HepG2 (cell line): ENCODE measurements around the gene TRAF3. TPM values are rescaled to one million over a fixed set of nuclear protein-coding genes. Genes with fewer than 3 reads are reported as not detected.

ENCODE experiments used
- ATAC-seq: fragments of 200-7000 bp; cut with Tn5 transposase; 3 replicates; pipeline ENCODE4 v1.9.1; 2020; ENCODE audit warnings: mild to moderate bottlenecking, moderate library complexity
- BruUV-seq: library from RNA; stranded (reverse); fragments of 400-500 nt; replicated peaks from 2 replicates; lab custom pipeline; 2021; lab: Mats Ljungman, UMichigan
- CTCF ChIA-PET: fragments of 300-600 bp; formaldehyde crosslinking; extraction: SDS; loops from one replicate; lab custom pipeline; 2021; ENCODE audit warnings: low total read pairs, inconsistent platforms, low intra/inter-chr PET ratio; lab: Yijun Ruan, JAX
- POLR2A ChIA-PET: fragments of 350-600 bp; sonication (Branson Sonifier 250); formaldehyde crosslinking; loops from one replicate; lab custom pipeline; 2020; ENCODE audit warnings: antibody characterized with exemption, inconsistent platforms; lab: Yijun Ruan, JAX
- DNase-seq: peaks from one replicate; pipeline ENCODE4 v3.0.0-alpha.2; 2015; ENCODE audit warnings: low spot score
- FAIRE-seq: peaks from 3 replicates; lab custom pipeline; 2011; peaks lifted over from hg19 to GRCh38; lab: Jason Lieb, UNC
- H2AFZ ChIP-seq: one replicate; pipeline ENCODE4 v1.6.1; 2011; ENCODE audit warnings: low read length, inconsistent platforms
- H3K27ac ChIP-seq: fragments of 300-600 bp; 3 replicates; pipeline ENCODE4 v1.8.0; 2011; ENCODE audit warnings: mixed run types, mild to moderate bottlenecking, mixed read lengths, low read length, inconsistent platforms; ENCODE audit not compliant: insufficient read depth; ENCODE audit errors: extremely low read length
- H3K27me3 ChIP-seq, 2 experiments: fragments of 200-600 bp in 1 of 2; 2 replicates in 1 of 2; 3 replicates in 1 of 2; pipeline versions ENCODE4 v1.6.0 to v1.8.0; 2011; ENCODE audit warnings: low read length in 2 of 2, mild to moderate bottlenecking in 2 of 2, moderate library complexity in 2 of 2, inconsistent platforms in 1 of 2; ENCODE audit not compliant: insufficient read depth in 2 of 2, control insufficient read depth in 1 of 2
- H3K36me3 ChIP-seq, 2 experiments: fragments of 200-600 bp in 1 of 2; replicated peaks in 1 of 2; 2 replicates in 1 of 2; 3 replicates in 1 of 2; pipeline versions ENCODE4 v1.5.1 to v1.8.0; 2011; ENCODE audit warnings: low read length in 2 of 2, inconsistent platforms in 1 of 2; ENCODE audit not compliant: insufficient read depth in 2 of 2, control insufficient read depth in 1 of 2
- H3K4me1 ChIP-seq: 2 replicates; pipeline ENCODE4 v1.5.1; 2012; ENCODE audit warnings: low read length, inconsistent platforms; ENCODE audit not compliant: insufficient read depth
- H3K4me2 ChIP-seq: 2 replicates; pipeline ENCODE4 v1.6.0; 2011; ENCODE audit warnings: low read depth, low read length, inconsistent platforms
- H3K4me3 ChIP-seq, 3 experiments: fragments of 200-600 bp in 1 of 3; sonication (generic), shearing (Covaris generic) in 1 of 3; replicated peaks in 1 of 3; 2 replicates each; pipeline ENCODE4 v1.5.1; 2011 to 2016; ENCODE audit warnings: low read length in 3 of 3, inconsistent platforms in 2 of 3, low read depth in 2 of 3, mild to moderate bottlenecking in 2 of 3, control low read depth in 1 of 3, mixed read lengths in 1 of 3; ENCODE audit not compliant: insufficient read depth in 1 of 3
- H3K79me2 ChIP-seq: one replicate; pipeline ENCODE4 v1.6.1; 2011; ENCODE audit warnings: low read length, inconsistent platforms; ENCODE audit not compliant: insufficient read depth
- H3K9ac ChIP-seq: 2 replicates; pipeline ENCODE4 v1.6.0; 2011; ENCODE audit warnings: mild to moderate bottlenecking, low read depth, low read length, inconsistent platforms; ENCODE audit not compliant: insufficient read depth
- H3K9me3 ChIP-seq: 2 replicates; pipeline ENCODE4 v1.5.1; 2012; ENCODE audit warnings: mild to moderate bottlenecking, low read length
- H4K20me1 ChIP-seq: 2 replicates; pipeline ENCODE4 v1.6.0; 2011; ENCODE audit warnings: inconsistent platforms, mild to moderate bottlenecking, low read length, moderate library complexity; ENCODE audit not compliant: insufficient read depth
- AGO2 ChIP-seq: fragments of 200-400 bp; formaldehyde crosslinking; optimal IDR thresholded peaks from 2 replicates; pipeline ENCODE3; 2017; ENCODE audit warnings: mild to moderate bottlenecking, low read depth, low read length, moderate library complexity
- CCDC6 ChIP-seq: sonication (generic); formaldehyde crosslinking; IDR thresholded peaks from 2 replicates; pipeline ENCODE4 v1.8.1; 2022; ENCODE audit warnings: mild to moderate bottlenecking, missing genetic modification reagents, moderate library complexity
- FOXA3 ChIP-seq: IDR thresholded peaks from 2 replicates; pipeline ENCODE4 v1.6.1; 2016; ENCODE audit warnings: missing genetic modification reagents, missing compliant biosample characterization
- GATAD1 ChIP-seq: IDR thresholded peaks from 2 replicates; pipeline ENCODE4 v1.6.1; 2016; ENCODE audit warnings: missing genetic modification reagents, missing compliant biosample characterization
- NPAS2 ChIP-seq: sonication (generic); formaldehyde crosslinking; IDR thresholded peaks from 2 replicates; pipeline ENCODE4 v1.8.0; 2022; ENCODE audit warnings: mild to moderate bottlenecking, missing genetic modification reagents, borderline replicate concordance
- SMYD3 ChIP-seq: sonication (generic); formaldehyde crosslinking; IDR thresholded peaks from 2 replicates; pipeline ENCODE4 v1.8.1; 2023; ENCODE audit warnings: mild to moderate bottlenecking, missing genetic modification reagents
- SRF ChIP-seq: IDR thresholded peaks from 2 replicates; pipeline ENCODE4 v1.6.1; 2011; ENCODE audit warnings: mild to moderate bottlenecking, low read depth, low read length, moderate library complexity
- ZNF224 ChIP-seq: sonication (generic); formaldehyde crosslinking; IDR thresholded peaks from 2 replicates; pipeline ENCODE4 v1.5.0; 2020; ENCODE audit warnings: mild to moderate bottlenecking, missing genetic modification reagents
- ZNF782 ChIP-seq: sonication (generic); formaldehyde crosslinking; IDR thresholded peaks from 2 replicates; pipeline ENCODE4 v1.4.0; 2020; ENCODE audit warnings: missing genetic modification reagents, mild to moderate bottlenecking, borderline replicate concordance
- WGBS: methylation state at CpG from one replicate; pipeline ENCODE4 v1.1.6; 2017; ENCODE audit warnings: low lambda C conversion rate; 5-methylcytosine and 5-hydroxymethylcytosine counted together
- in situ Hi-C: cut with HindIII; loops from 2 replicates; pipeline ENCODE4 v1.10.0; 2017; ENCODE audit warnings: low pct_unique_long_range_greater_than_20kb; ENCODE audit not compliant: extremely low pct_ligation_motif_present
- intact Hi-C: fragments of 100-400 bp; cut with micrococcal nuclease; formaldehyde crosslinking; loops from one replicate; pipeline ENCODE4 v1.10.0; 2022; ENCODE audit not compliant: unreplicated experiment
- polyA plus RNA-seq, 8 experiments: library from polyadenylated mRNA; depleted of rRNA in 3 of 8; stranded (reverse) in 7 of 8; unstranded in 1 of 8; fragments of >200 nt; fragmentation: Illumina TruSeq in 4 of 8; extraction: Trizol in 4 of 8; gene quantifications; 2 replicates each; pipeline versions ENCODE4 v1.2.1 to v1.2.3, GENCODE V29; 2011 to 2016; ENCODE audit warnings: low read depth in 4 of 8, missing spikeins in 1 of 8, mixed read lengths in 1 of 8; ENCODE audit not compliant: insufficient read depth in 1 of 8
- total RNA-seq, 5 experiments: library from RNA; depleted of rRNA; stranded (reverse); fragments of >200 nt; fragmentation: Illumina TruSeq; extraction: Trizol; gene quantifications; 2 replicates each; pipeline ENCODE4 v1.2.3, GENCODE V29; 2016; ENCODE audit warnings: low read depth in 1 of 5
- TF ChIP-seq, protein P1 (sequence below): sonication (generic); formaldehyde crosslinking; IDR thresholded peaks from 2 replicates; pipeline ENCODE4 v1.4.0; 2020; ENCODE audit warnings: low read depth, missing genetic modification reagents
- TF ChIP-seq, protein P2 (sequence below): sonication (generic); formaldehyde crosslinking; IDR thresholded peaks from 2 replicates; pipeline ENCODE4 v1.8.0; 2022; ENCODE audit warnings: missing genetic modification reagents, mild to moderate bottlenecking, borderline replicate concordance

Gene TRAF3
- total and polyA plus RNA-seq, 2 of the 13 experiments (the other 11 are each of a cell fraction or from before 2014, with no cell fraction given): 6.9 to 12.2 TPM

DNA sequence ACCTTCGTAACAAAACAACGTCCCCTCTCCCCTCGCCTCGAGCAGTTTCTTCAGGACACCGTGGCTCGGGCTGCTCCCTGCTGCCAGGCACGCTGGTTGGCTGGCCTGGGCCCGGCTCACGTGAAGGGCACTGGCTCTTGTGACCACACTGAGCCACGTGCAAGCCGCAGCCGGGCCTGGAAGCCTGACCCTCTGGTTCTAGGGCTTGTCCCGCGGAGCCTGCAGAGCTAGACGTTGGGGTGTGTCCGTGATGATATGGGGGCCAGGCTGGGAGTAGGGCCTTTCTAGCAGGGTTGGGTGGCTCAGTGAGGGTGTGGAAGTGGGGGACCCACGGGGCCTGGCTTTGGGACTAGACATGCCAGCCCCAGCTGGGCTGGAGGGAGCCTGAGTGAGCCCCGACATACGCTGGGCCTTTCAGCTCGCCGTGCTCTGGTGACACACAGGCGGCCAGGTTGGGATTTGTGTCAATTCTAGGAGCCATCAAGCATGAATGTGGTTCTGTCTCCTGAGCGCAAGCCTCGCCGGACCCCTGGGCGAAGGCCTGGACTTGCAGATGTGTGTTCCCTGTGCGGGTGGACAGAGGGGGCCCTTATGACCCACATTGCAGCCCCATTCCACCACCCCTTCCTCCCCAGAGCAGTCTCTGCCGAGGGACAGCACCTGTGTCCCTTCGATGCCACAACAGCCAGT, 131.7 kb downstream of the TRAF3 start:
- BruUV-seq: no TSS peak
- POLR2A ChIA-PET: no interaction called here
- WGBS: 96% methylated on average over 12 of the region's 29 CpGs
- ATAC-seq (no peak), DNase-seq (no peak), FAIRE-seq (no peak)
- Histone ChIP-seq H3K4me2 (no peak overlapping the region), H3K9me3 (no peaks in the 10 kb centered on the region), H3K4me1 (no peaks in the 10 kb centered on the region), H3K27me3 (no peaks in the 10 kb centered on the region), H3K4me3 (no peak overlapping the region), H3K36me3 (peaks cover 1 to 7% of the 10 kb centered on the region in 2 experiments; a peak in 3 of 5 replicates), H2AFZ (no peak overlapping the region), H3K9ac (no peak overlapping the region), H3K79me2 (no peaks in the 10 kb centered on the region), H4K20me1 (no peaks in the 10 kb centered on the region), H3K27ac (no peak overlapping the region)
- in situ Hi-C loops (no loop called here), intact Hi-C loops (no loop called here)
- CTCF ChIA-PET: no interaction called here
- TF ChIP-seq, protein P1, sequence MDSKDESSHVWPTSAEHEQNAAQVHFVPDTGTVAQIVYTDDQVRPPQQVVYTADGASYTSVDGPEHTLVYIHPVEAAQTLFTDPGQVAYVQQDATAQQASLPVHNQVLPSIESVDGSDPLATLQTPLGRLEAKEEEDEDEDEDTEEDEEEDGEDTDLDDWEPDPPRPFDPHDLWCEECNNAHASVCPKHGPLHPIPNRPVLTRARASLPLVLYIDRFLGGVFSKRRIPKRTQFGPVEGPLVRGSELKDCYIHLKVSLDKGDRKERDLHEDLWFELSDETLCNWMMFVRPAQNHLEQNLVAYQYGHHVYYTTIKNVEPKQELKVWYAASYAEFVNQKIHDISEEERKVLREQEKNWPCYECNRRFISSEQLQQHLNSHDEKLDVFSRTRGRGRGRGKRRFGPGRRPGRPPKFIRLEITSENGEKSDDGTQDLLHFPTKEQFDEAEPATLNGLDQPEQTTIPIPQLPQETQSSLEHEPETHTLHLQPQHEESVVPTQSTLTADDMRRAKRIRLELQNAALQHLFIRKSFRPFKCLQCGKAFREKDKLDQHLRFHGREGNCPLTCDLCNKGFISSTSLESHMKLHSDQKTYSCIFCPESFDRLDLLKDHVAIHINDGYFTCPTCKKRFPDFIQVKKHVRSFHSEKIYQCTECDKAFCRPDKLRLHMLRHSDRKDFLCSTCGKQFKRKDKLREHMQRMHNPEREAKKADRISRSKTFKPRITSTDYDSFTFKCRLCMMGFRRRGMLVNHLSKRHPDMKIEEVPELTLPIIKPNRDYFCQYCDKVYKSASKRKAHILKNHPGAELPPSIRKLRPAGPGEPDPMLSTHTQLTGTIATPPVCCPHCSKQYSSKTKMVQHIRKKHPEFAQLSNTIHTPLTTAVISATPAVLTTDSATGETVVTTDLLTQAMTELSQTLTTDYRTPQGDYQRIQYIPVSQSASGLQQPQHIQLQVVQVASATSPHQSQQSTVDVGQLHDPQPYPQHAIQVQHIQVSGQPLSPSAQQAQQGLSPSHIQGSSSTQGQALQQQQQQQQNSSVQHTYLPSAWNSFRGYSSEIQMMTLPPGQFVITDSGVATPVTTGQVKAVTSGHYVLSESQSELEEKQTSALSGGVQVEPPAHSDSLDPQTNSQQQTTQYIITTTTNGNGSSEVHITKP (CRISPR knock-in tag): no peak
- TF ChIP-seq, protein P2, sequence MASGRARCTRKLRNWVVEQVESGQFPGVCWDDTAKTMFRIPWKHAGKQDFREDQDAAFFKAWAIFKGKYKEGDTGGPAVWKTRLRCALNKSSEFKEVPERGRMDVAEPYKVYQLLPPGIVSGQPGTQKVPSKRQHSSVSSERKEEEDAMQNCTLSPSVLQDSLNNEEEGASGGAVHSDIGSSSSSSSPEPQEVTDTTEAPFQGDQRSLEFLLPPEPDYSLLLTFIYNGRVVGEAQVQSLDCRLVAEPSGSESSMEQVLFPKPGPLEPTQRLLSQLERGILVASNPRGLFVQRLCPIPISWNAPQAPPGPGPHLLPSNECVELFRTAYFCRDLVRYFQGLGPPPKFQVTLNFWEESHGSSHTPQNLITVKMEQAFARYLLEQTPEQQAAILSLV (CRISPR knock-in tag): no peak
- TF ChIP-seq ZNF782 (no peak), ZNF224 (CRISPR knock-in tag) (no peak), SRF (no peak), AGO2 (no peak), GATAD1 (CRISPR knock-in tag) (no peak), CCDC6 (CRISPR knock-in tag) (no peak), SMYD3 (CRISPR knock-in tag) (no peak), FOXA3 (CRISPR knock-in tag) (no peak), NPAS2 (CRISPR knock-in tag) (no peak)
